ENCODE results near the gene OR6V1.

The OR6V1 gene, protein sequence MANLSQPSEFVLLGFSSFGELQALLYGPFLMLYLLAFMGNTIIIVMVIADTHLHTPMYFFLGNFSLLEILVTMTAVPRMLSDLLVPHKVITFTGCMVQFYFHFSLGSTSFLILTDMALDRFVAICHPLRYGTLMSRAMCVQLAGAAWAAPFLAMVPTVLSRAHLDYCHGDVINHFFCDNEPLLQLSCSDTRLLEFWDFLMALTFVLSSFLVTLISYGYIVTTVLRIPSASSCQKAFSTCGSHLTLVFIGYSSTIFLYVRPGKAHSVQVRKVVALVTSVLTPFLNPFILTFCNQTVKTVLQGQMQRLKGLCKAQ
- total RNA-seq, result 0 reads per million in 3 experiments

DNA sequence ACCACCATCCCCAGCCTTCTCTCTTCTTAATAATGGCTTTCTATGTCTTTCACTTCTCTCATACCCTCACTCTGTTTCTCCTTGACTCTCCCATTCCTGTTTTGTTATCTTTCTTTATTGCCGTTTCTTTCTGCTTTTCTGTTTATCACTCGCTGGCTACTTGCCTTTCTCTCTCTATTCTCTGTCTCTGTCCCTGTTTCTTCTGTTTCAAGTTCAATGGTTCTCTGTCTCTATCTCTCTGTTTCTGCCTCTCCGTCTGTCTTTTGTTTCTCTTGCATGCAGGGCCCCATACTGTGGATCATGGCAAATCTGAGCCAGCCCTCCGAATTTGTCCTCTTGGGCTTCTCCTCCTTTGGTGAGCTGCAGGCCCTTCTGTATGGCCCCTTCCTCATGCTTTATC, at the start of gene OR6V1:
Gene OR6V1, plus strand, starts transcription at position 301 of the 400 bp plus-strand sequence. Its CDS starts 0 bp downstream, at position 301.
- DNase-seq, result no peak

DNA sequence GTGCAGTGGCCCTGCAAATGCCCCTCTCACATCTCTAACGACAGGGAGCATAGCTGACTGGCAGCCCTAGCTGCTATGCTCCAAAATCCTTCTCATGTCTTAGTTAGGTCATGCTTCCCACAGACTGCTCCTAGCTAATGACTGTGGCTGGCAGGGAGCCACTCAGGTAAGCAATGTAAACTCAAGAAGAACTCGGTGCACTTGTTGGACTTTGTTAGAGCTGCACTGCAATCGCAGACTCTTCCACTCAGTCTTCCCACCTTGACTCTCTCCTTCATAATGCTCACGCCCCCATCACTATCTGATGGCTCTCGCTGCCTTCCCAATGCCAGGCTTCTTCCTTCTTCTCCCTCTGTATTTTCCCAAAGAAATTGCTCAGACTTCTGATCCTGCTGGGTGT, 49.2 kb upstream of the OR6V1 start:
- no peak for DNase-seq

DNA sequence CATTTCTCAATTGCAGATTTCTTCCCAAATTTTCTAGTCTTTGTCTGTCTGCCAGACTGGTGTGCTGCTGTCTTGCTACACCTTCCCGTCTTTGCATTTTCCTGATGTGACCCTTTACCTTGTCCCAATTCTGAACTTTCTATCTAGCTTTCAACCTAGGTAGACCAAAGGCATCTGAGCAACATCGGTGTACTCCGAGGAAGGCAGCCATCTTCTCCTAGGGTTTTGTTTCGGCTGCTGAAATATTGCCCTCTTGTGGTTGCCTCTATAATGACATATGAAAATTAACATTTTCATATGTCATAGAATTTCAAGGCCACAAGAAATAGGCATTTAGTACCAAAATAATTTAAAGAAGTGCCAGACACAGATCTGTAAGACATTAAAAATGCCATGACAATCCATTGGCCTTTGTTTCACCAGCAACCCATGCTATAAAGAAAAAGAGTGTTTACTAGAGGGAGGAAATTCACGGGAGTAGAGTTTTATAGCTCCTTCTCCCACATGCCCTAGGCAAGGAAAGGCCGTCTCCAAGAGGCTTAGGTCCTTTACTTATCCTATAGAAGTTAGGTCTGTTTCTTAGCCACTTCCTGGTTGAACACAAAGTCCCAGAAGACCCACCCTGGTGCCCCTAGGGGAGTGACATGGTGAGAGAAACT, 48.6 kb upstream of the OR6V1 start:
- peak; percentile 62 for DNase-seq

DNA sequence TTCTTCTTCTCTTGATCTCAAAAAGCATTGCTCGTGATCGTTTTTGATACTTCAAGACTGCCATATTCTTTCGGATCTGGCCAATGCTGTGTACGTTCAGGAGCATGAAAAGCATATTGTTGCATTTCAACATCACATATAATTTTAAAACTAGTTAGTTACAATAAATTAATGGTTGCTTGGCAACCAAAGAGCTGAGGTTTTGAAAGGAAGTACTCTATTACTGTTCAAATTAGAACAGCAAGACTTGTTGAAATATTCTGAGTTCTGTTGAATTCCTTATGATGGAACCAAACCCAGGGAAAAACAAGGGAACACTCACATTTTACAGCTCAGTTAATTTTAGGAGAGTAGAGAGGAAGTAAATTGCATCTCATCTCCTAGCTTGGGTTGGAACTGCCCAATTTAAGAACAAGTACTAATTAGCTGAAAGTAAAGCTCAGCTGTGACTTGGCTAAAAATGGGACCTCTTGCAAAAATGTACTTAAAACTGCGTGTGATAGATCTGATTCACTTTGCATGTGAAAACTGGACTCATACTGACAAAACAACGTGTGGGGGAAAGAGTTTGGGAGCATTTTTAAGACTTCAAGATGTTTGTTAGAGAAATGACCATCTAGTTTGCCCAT, 46.4 kb upstream of the OR6V1 start:
- DNase-seq, result no peak

DNA sequence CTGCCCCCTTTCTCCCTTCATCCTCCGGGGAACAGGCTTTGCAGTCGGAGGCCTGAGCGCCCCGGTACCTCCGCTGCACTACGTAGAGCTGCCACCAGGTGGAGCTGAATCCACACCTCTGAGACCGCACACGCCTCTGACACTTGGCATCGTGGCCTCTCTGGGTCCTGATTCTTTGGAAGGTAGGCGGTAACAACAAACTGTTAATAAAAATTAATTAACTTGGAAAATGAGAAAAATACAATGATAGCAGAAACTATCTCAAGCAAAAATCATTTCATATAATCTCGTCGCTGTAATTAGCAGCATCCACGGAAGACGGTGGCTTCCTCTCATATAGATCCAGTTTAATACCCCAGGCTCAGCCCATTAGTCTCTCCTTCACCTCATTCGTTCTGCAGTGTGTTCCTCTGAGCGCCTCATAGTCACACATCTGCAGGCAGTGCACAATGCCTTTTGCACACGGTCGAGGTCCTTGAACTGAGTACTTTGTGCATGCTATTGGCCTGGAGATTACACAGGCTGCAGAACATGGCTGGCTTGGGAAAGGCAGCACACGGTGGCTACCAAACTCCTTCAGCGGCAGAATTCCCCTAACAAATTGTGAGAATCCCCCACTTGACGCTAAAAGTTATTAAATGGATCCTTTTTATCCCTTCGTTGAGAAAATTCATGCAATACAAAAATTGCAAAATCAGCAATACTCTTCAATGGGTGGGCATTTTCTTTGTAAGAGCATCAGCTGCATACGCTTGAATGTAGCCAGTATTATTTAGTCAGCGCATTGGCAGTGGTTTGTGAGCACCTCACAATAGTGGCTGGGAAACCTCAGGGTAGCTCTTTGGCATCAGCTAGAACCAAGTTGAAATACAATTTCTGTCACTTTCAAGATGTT, 43.9 kb upstream of the OR6V1 start:
- DNase-seq, result peak; percentile 69

DNA sequence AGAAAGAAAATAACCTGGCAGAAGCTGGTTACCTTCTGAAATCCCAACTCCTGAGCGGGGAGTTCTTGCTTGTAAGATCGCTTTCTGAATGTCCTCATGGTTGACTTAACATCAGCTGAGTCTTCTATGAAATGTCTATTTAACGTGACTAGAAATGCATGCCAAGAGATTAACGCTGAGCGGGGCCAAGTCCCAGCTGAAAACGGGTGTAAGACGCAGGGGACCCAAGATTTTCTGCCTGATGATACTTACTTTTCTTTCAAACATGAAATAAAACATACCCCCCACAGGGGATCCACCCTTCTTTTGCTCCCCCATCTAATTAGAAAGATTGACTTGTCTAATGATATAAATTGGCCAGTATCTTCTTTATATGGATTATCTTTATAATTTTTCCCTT, 40.1 kb upstream of the OR6V1 start:
- DNase-seq, result no peak

DNA sequence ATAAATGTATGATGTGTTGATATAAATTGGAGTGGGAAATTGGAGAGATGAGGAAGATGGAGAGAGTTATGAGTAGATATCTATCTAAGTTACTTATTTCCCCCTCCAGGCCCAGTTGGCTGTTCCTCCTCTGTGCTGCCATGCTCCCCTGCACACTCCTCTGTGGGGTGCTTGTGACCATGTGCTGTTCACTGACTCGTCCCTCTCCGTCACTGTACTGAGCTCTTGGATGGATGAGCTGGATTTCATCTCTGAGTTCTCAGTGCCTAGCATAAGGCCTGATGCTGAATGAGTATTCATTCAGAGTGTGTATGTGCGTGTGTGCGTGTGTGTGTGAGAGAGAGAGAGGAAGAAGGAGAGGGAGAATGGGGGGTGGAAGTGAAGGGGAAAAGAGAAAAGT, 39.7 kb upstream of the OR6V1 start:
- no peak for DNase-seq

DNA sequence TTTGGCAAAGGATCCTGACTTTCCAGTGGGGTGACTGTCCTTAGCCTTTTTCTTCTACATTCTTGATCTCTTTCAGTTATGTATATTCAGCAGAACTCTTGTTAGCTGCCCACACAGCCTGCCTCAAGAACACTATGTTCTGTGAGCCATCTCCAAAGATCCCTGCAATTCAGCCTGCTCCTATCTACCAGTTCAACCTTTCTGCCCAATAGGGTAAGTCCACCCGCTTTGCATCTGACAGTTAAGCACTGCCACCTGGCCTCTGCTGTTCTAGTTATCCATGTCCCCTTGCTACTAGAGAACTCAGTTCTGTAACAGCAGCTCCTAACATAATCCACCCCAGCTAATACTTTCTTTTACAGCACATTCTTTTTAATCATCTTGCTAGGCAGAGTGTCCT, 38.7 kb upstream of the OR6V1 start:
- DNase-seq, result no peak

DNA sequence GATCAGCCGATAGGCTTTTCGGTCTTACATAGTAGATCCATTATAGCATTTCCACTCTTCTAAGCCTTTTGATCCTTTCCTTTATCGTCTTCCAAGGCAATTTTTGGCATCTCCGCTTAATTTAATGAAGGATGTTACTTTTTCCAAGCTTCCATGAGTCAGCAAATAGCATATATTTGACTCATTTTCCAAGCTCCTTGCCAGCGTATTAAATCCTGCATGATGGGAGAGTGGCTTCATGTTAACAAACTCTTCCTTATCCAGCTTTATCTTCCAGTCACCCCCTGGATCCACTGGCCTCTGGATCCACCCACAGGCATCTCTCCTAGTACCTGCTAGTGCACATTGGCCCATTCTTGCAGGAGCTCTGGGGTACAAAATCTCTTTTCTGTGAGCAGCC, 38.2 kb upstream of the OR6V1 start:
- DNase-seq, result no peak

DNA sequence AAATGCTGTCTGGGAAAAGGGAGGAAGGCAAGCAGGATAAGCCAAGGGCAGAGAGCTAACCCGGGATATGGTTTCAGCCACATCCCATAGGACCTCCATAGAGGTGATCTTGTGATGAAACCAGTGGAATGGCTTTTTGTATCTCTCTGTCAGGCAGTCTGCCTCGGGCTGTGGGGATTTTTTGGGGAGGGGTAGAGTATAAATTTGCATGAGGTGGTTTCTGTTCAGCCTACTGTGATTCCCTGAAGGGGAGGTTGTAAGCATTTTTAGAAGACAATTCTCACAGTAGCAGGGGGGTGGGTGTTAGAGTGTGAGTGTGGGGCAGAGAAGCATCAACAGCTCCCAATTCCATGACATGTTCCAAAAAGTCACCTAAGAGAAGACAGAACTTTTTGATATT, 37.1 kb upstream of the OR6V1 start:
- no peak for DNase-seq

DNA sequence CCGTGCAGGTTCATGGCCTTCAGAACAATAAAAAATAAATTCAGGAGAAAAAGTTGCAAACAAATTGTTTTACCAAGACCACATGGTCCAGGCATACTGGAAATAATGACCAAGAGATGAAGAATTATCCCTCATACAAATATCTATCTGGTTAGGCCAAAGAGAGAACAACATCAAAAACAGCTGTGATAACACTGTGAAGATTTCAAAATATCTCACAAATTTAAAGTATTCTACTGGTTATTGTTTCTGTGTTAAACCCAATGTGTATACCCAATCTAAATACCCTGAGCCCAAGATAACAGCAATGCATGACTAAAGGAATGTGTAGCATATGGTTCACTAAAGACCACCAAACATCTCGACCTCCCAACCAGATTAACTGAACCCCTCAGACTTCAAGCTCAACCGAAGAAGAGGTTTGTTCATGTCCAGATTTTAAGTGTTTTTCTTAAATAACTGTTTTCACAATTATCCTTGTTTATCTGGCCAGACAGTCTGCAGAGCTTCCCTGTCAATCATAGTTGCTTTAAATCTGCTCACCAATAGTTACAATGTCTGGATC, 36.1 kb upstream of the OR6V1 start:
- no peak for DNase-seq

DNA sequence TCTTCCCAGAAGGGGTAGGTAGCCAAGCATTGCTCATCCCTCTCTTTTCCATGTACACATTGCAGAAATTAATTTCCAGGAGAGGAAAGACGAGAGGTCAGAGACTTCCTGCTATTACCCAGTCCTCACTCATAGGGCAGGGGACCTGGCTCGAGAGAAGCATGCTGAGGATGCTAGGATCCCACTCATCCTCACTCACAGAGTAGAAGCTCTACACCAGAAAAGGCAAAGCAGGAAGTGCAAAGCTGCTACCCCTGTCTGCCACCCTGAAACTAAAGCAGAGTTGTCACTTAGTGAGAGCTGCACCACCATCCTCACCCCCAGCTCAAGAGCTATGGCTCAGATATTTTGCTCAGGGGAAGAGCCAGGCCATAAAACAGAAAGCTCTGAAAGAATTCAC, 35.1 kb upstream of the OR6V1 start:
- DNase-seq, result no peak

DNA sequence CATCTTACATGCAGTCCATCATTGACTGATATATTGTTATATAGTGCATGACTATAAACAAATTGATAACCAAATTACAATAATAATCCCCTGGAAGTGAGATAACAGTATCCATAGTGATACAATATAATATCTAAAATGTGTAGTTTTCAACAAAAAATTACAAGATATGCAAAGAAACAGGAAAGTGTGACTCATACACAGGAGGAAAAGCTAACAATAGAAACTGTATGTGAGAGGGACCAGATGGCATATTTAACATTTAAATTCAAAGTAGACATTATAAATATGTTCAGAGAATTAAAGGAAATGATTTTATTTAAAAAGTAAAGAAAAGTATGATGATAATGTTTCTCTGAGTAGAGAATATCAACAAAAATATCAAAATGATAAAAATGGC, 33.2 kb upstream of the OR6V1 start:
- no peak for DNase-seq

DNA sequence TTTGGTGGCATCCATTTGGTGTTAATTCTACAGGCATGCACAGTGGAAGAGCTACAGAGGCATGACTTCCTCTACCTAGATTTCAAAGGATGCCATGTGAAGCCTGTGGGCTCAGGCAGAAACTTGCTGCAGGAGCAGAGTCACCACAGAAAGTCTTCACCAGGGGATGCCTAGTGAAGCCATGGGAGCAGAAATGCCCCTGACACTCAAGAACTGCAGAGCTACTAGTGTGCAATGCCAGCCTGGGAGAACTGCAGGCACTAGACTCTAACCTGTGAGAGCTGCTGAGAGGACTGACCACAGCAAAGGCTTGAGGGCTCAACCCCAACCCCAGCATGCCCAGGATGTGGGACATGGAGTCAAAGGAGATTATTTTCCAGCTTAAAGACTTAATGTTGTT, 29.1 kb upstream of the OR6V1 start:
- DNase-seq, result no peak

DNA sequence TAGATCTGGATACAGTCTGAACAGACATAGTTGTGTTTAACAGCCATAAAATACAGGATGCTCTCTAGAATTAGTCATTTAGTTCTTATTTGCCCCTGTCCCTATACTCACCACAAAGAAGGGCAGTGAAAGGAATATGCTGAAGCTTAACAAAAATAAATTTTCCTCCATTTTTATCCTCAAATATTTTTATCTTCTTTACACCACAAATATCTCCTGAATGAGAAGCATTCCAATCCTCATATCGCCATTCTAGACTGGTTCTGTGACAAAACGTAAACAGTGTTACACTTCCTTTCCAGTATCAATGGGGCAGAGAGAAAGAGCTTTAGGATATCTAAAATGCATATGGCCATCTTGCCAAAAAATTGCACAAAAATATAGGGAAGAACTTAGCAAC, 26.8 kb upstream of the OR6V1 start:
- DNase-seq, result no peak

DNA sequence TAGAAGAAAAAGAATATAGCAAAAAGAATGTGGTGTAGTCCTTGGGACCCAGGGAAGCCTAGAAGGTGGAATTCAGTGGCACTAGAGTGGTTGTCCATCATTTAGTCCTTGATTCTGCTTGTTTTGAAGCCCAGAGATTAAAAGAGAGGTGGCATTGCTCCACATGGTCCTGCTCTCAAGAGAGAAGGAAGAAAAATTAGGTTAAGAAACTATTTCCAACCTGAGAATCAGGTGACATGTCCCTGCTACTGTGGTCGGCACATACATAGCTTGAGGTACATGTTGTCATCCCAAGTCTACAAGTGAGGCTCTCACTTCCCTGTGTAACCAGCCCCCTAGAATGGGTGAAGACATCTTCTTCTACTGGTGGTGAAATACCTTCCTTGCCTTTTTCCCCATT, 25.1 kb upstream of the OR6V1 start, which contains the start of gene OR9A2:
Gene OR9A2, minus strand, starts transcription at position 101 of the 400 bp plus-strand sequence. Its CDS starts 0 bp downstream, at position 101.
- DNase-seq, result no peak

DNA sequence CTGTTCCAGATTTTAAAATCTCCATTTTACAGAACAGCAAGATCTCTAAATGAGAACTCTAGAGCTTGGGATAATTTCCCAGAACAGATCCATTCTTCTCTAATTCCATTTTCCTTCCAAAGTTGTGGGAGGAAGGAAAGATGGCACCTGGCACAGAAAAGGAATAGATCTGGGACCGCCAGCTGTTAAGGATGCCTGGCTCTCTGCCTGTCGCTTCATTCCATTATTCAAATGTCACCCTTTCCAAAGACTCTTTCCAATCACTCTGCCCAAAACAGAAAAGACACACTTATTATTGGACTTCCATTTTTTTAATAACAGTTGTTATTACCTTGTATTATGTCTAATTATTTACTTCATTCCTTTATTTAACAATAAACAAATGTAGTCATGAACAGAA, 24.5 kb upstream of the OR6V1 start:
- DNase-seq, result no peak

DNA sequence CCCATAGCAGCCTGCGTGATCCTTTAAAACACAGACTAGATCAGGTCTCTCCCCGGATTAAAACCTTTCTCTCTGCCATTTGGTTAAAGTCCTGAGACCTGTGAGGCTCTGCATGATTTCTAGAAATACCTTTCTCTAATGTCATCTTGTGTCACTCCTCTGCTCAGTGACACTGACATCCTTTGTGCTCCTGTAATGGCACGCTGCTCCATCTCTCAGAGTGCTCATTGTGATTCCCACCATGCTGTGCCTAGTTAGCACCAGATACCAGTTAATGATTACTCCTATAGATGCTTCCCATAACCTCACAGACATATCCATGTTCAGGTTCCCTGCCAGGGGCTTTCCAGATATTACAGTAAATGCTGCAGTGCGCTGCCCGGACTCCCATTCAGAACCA, 13.5 kb upstream of the OR6V1 start:
- DNase-seq, result no peak

DNA sequence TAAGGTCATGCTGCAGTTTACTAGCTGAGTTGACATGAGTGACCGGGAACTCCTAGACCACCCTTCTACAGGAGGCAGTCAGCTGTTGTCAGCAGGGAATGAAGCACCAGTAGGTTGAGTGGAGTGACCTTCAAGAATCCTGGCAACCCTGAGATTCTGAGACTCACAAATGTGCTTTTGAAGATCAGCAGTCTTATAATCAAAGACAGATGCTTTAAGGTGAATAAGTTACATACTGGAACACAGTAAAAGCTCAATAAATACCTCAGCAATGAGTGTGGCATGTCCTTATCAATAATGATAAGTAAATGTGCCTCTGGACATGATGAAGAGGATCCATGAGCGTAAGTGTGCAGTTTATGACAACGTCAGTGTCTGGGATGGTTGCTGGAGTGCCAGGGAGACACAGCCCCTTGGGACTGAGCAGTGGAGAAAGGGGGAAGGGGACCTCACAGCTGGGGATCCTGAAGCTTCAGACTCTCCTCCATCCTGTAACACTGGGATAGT, 11.9 kb upstream of the OR6V1 start:
- no peak for DNase-seq

DNA sequence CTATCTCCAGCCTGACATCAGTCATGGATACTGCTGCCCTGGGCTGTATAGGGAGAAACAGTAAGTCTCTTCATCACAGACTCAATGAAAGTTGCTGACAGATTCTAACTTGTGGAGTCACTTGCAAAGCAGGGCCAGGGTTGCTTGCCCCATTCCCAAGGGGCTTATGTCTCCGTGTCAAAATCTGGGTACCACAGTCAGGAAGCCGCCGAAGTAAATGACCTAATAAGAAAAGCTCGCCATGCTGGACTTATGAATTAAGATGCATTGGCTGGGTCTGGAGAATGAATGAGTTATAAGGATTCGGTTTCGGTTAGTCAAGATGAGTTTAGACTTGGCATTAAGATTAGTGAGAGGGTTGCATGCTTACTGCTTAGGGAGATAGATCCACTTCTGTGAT, 10.8 kb upstream of the OR6V1 start:
- no peak for DNase-seq

DNA sequence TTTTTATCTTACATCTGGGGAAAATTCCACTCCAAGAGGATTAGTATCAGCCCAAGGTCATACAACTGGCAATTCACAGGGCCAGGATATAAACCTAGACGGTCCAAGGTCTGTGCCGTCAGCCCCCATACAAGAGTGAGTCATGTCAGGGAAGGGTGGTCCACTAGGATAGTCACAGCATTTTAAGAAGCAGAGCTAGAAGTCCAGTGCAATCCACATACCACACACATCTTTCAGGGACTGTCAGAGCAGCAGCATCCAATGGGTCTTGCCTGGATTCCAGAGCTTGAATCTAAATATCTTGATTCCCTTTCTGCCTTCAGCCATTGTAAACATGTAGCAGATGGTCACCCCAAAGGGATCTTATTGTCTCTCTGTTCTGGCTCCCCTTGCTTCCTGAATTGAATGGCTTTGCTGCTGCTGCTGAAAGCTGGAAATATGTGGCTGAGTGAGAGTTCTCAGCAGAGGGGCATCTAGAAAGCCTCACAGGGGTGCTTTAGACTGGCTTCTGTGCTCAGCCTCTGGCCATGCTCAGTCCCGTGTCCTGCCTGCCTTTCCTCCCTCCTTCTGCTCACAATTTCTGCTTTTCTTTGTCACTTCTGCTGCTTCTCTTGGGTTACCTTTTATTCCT, 9.9 kb upstream of the OR6V1 start:
- DNase-seq, result no peak

DNA sequence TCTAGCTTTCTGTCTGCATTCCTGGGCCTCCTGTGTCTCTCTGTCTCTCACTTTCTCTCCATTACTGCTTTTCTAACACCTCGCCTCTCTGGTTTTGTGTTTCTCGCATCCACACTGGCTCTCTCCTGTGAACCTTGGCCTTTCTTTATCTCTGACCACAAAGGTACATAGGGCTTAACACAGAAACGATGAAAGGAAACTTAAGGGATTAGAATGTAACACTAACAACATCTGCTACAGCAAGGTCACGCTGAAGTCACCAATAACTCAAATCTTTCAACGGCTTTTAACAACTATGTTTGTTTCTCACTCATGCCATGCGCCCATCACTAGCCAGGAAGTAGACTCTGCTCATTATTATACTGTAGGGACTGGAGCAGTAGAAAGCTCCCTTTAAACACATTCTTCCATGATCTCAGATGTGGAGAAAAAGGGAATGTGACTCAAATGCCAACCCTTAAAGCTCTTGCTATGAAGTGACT, 9.3 kb upstream of the OR6V1 start:
- no peak for DNase-seq

All from central memory CD4-positive, alpha-beta T cell (primary cell).